Endodermal cell (in vitro differentiated cells): ENCODE results near the gene DNM3. TPM values are rescaled to one million over a fixed set of nuclear protein-coding genes. Genes with fewer than 3 reads are reported as not detected.

Experiments used
- DNase-seq: peaks from one replicate; pipeline ENCODE4 v3.0.0-alpha.2; 2017
- H3K27ac ChIP-seq: 2 replicates; pipeline ENCODE4 v1.5.1; 2013; ENCODE audit warnings: mild to moderate bottlenecking, low read depth, low read length, moderate library complexity
- H3K27me3 ChIP-seq: 2 replicates; pipeline ENCODE4 v1.6.1; 2013; ENCODE audit warnings: mild to moderate bottlenecking, low read length, moderate library complexity; ENCODE audit not compliant: insufficient read depth, control insufficient read depth, poor library complexity, severe bottlenecking
- H3K36me3 ChIP-seq: 2 replicates; pipeline ENCODE4 v1.7.0; 2013; ENCODE audit warnings: mild to moderate bottlenecking, low read length, moderate library complexity; ENCODE audit not compliant: control insufficient read depth, insufficient read depth
- H3K4me1 ChIP-seq: one replicate; pipeline ENCODE4 v1.7.0; 2013; ENCODE audit warnings: low read length; ENCODE audit not compliant: control insufficient read depth, insufficient read depth
- H3K4me3 ChIP-seq: 2 replicates; pipeline ENCODE4 v1.5.1; 2013; ENCODE audit warnings: mild to moderate bottlenecking, low read length, moderate library complexity
- H3K9ac ChIP-seq: 2 replicates; pipeline ENCODE4 v1.6.1; 2013; ENCODE audit warnings: mild to moderate bottlenecking, low read length, moderate library complexity; ENCODE audit not compliant: poor library complexity, severe bottlenecking; ENCODE audit errors: extremely low read depth
- H3K9me3 ChIP-seq: 2 replicates; pipeline ENCODE4 v1.6.1; 2013; ENCODE audit warnings: mild to moderate bottlenecking, low read length, moderate library complexity; ENCODE audit not compliant: control insufficient read depth
- H3K27ac Mint-ChIP-seq: 2 replicates; pipeline ENCODE4 v1.8.0; 2020; ENCODE audit warnings: mixed read lengths
- H3K27me3 Mint-ChIP-seq: 2 replicates; pipeline ENCODE4 v1.8.0; 2021; ENCODE audit warnings: mild to moderate bottlenecking, mixed read lengths; ENCODE audit not compliant: insufficient read depth
- H3K36me3 Mint-ChIP-seq: 2 replicates; pipeline ENCODE4 v1.8.0; 2020; ENCODE audit warnings: low read depth, mixed read lengths
- H3K4me1 Mint-ChIP-seq: 2 replicates; pipeline ENCODE4 v1.8.0; 2020; ENCODE audit warnings: mixed read lengths
- H3K4me3 Mint-ChIP-seq: 2 replicates; pipeline ENCODE4 v1.8.0; 2020; ENCODE audit warnings: mild to moderate bottlenecking, moderate library complexity, mixed read lengths
- H3K9me3 Mint-ChIP-seq: 2 replicates; pipeline ENCODE4 v1.8.0; 2020; ENCODE audit warnings: mild to moderate bottlenecking, mixed read lengths
- CTCF ChIP-seq: fragments of 200-600 bp; sonication (generic); conservative IDR thresholded peaks from 2 replicates; pipeline ENCODE4 v1.5.0; 2021; ENCODE audit warnings: antibody characterized with exemption, mild to moderate bottlenecking
- WGBS, 2 experiments: methylation state at CpG; one replicate each; pipeline versions ENCODE4 v1.1.5 to v1.1.7; 2013; ENCODE audit warnings: missing lambda C conversion rate in 2 of 2, mixed read lengths in 1 of 2; ENCODE audit not compliant: insufficient coverage in 1 of 2, insufficient read length in 1 of 2; 5-methylcytosine and 5-hydroxymethylcytosine counted together
- total RNA-seq, 2 donors: library from RNA; stranded (reverse); fragmentation: NEBNext Ultra II Directional in 1 of 2; extraction: Animal tissue kit (Norgen Biotek cat#: 25700) in 1 of 2; gene quantifications; 2 replicates in 1 of 2; 3 replicates in 1 of 2; pipeline ENCODE4 v1.2.1, GENCODE V29; 2021

Gene DNM3
- total RNA-seq, 2 donors from 2014 or later, result 0.53 to 1.8 TPM

GRCh38 chr1:172148213-172148612 is 306.9 kb downstream of the DNM3 start:
- H3K4me1 Mint-ChIP-seq, result peaks cover 21% of the 10 kb centered on the region

GRCh38 chr1:172148707-172149106 is 307.4 kb downstream of the DNM3 start:
- H3K27ac Mint-ChIP-seq, result peak overlapping the region; percentile 62
- H3K4me1 ChIP-seq, result peaks cover 9% of the 10 kb centered on the region
- H3K36me3 Mint-ChIP-seq, result no peaks in the 10 kb centered on the region
- H3K4me3 Mint-ChIP-seq, result no peak overlapping the region
- H3K36me3 ChIP-seq, result no peaks in the 10 kb centered on the region
- no peaks in the 10 kb centered on the region for H3K27me3 ChIP-seq
- no peaks in the 10 kb centered on the region for H3K9me3 Mint-ChIP-seq
- no peak for TF ChIP-seq CTCF
- H3K27ac ChIP-seq, result no peak overlapping the region
- H3K9me3 ChIP-seq, result no peaks in the 10 kb centered on the region
- H3K9ac ChIP-seq, result no peak overlapping the region
- no peak overlapping the region for H3K4me3 ChIP-seq
- peaks cover 17% of the 10 kb centered on the region for H3K4me1 Mint-ChIP-seq
- DNase-seq, result no peak
- no peaks in the 10 kb centered on the region for H3K27me3 Mint-ChIP-seq

More at GRCh38 chr1:172148213-172148612, 306.9 kb downstream of the DNM3 start:
- no peaks in the 10 kb centered on the region for H3K9me3 Mint-ChIP-seq
- WGBS, 2 experiments, result 94% methylated on average over 2 of the region's 2 CpGs; no CpG with 5 or more reads in 1 of the 2 experiments
- no peaks in the 10 kb centered on the region for H3K9me3 ChIP-seq
- no peaks in the 10 kb centered on the region for H3K36me3 Mint-ChIP-seq
- no peak overlapping the region for H3K9ac ChIP-seq
- no peak overlapping the region for H3K27ac ChIP-seq
- no peak overlapping the region for H3K4me3 Mint-ChIP-seq
- DNase-seq, result no peak
- H3K4me3 ChIP-seq, result no peak overlapping the region
- H3K27ac Mint-ChIP-seq, result peak overlapping the region; percentile 62
- no peaks in the 10 kb centered on the region for H3K27me3 Mint-ChIP-seq
- H3K36me3 ChIP-seq, result no peaks in the 10 kb centered on the region
- H3K27me3 ChIP-seq, result no peaks in the 10 kb centered on the region
- no peak for TF ChIP-seq CTCF
- peaks cover 12% of the 10 kb centered on the region for H3K4me1 ChIP-seq

GRCh38 chr1:172149346-172149745 is 308.0 kb downstream of the DNM3 start:
- H3K4me1 ChIP-seq, result peaks cover 8% of the 10 kb centered on the region
- H3K27me3 Mint-ChIP-seq, result no peaks in the 10 kb centered on the region
- no peaks in the 10 kb centered on the region for H3K9me3 Mint-ChIP-seq
- no peak for TF ChIP-seq CTCF
- no peak overlapping the region for H3K27ac ChIP-seq
- no peaks in the 10 kb centered on the region for H3K36me3 ChIP-seq
- DNase-seq, result no peak
- WGBS, 2 experiments, result 86 to 95% methylated on average over 2 of the region's 2 CpGs
- peaks cover 16% of the 10 kb centered on the region for H3K4me1 Mint-ChIP-seq
- no peaks in the 10 kb centered on the region for H3K36me3 Mint-ChIP-seq
- no peak overlapping the region for H3K9ac ChIP-seq
- H3K9me3 ChIP-seq, result no peaks in the 10 kb centered on the region
- peak overlapping the region; percentile 47 for H3K27ac Mint-ChIP-seq
- H3K4me3 ChIP-seq, result no peak overlapping the region
- no peaks in the 10 kb centered on the region for H3K27me3 ChIP-seq
- no peak overlapping the region for H3K4me3 Mint-ChIP-seq
